Vagina (tissue), 2 donors: ENCODE results near the gene PTPN12.

ENCODE experiments used
- CTCF ChIP-seq, 3 experiments: fragments of 450-650 bp in 2 of 3; fragments of 200-600 bp in 1 of 3; sonication (generic) in 1 of 3; IDR thresholded peaks; one replicate each; pipeline ENCODE4 v1.5.1; 2017 to 2019; ENCODE audit warnings: antibody characterized with exemption in 3 of 3, mild to moderate bottlenecking in 2 of 3, moderate library complexity in 2 of 3
- POLR2AphosphoS5 ChIP-seq, 2 donors: sonication (generic); formaldehyde crosslinking; IDR thresholded peaks; one replicate each; pipeline ENCODE4 v1.9.0; 2017; ENCODE audit warnings: antibody characterized with exemption in 2 of 2, mild to moderate bottlenecking in 2 of 2, low read depth in 1 of 2; ENCODE audit not compliant: insufficient read depth in 1 of 2

- TF ChIP-seq CTCF (IDR thresholded peaks at IDR 0.05) = no peak
- TF ChIP-seq POLR2AphosphoS5 (IDR thresholded peaks at IDR 0.05; ENCODE audit: insufficient read depth in 1 of 2, low read depth in 1 of 2) = no peak
Observed at GRCh38 chr7:77488986-77489385, 48.1 kb upstream of the PTPN12 start.
